Endodermal cell (in vitro differentiated cells): ENCODE measurements around the gene PRSS12. TPM values are rescaled to one million over a fixed set of nuclear protein-coding genes. Genes with fewer than 3 reads are reported as not detected.
"Not testable (repeated sequence)": the region's sequence is repeated elsewhere in the genome, so short reads cannot be mapped to it uniquely, and the experiment has no call there.

Experiments
- DNase-seq: peaks from one replicate; pipeline ENCODE4 v3.0.0-alpha.2; 2017
- H3K27ac ChIP-seq: 2 replicates; pipeline ENCODE4 v1.5.1; 2013; ENCODE audit warnings: mild to moderate bottlenecking, low read depth, low read length, moderate library complexity
- H3K27me3 ChIP-seq: 2 replicates; pipeline ENCODE4 v1.6.1; 2013; ENCODE audit warnings: mild to moderate bottlenecking, low read length, moderate library complexity; ENCODE audit not compliant: insufficient read depth, control insufficient read depth, poor library complexity, severe bottlenecking
- H3K36me3 ChIP-seq: 2 replicates; pipeline ENCODE4 v1.7.0; 2013; ENCODE audit warnings: mild to moderate bottlenecking, low read length, moderate library complexity; ENCODE audit not compliant: control insufficient read depth, insufficient read depth
- H3K4me1 ChIP-seq: one replicate; pipeline ENCODE4 v1.7.0; 2013; ENCODE audit warnings: low read length; ENCODE audit not compliant: control insufficient read depth, insufficient read depth
- H3K4me3 ChIP-seq: 2 replicates; pipeline ENCODE4 v1.5.1; 2013; ENCODE audit warnings: mild to moderate bottlenecking, low read length, moderate library complexity
- H3K9ac ChIP-seq: 2 replicates; pipeline ENCODE4 v1.6.1; 2013; ENCODE audit warnings: mild to moderate bottlenecking, low read length, moderate library complexity; ENCODE audit not compliant: poor library complexity, severe bottlenecking; ENCODE audit errors: extremely low read depth
- H3K9me3 ChIP-seq: 2 replicates; pipeline ENCODE4 v1.6.1; 2013; ENCODE audit warnings: mild to moderate bottlenecking, low read length, moderate library complexity; ENCODE audit not compliant: control insufficient read depth
- H3K27ac Mint-ChIP-seq: 2 replicates; pipeline ENCODE4 v1.8.0; 2020; ENCODE audit warnings: mixed read lengths
- H3K27me3 Mint-ChIP-seq: 2 replicates; pipeline ENCODE4 v1.8.0; 2021; ENCODE audit warnings: mild to moderate bottlenecking, mixed read lengths; ENCODE audit not compliant: insufficient read depth
- H3K36me3 Mint-ChIP-seq: 2 replicates; pipeline ENCODE4 v1.8.0; 2020; ENCODE audit warnings: low read depth, mixed read lengths
- H3K4me1 Mint-ChIP-seq: 2 replicates; pipeline ENCODE4 v1.8.0; 2020; ENCODE audit warnings: mixed read lengths
- H3K4me3 Mint-ChIP-seq: 2 replicates; pipeline ENCODE4 v1.8.0; 2020; ENCODE audit warnings: mild to moderate bottlenecking, moderate library complexity, mixed read lengths
- H3K9me3 Mint-ChIP-seq: 2 replicates; pipeline ENCODE4 v1.8.0; 2020; ENCODE audit warnings: mild to moderate bottlenecking, mixed read lengths
- CTCF ChIP-seq: fragments of 200-600 bp; sonication (generic); conservative IDR thresholded peaks from 2 replicates; pipeline ENCODE4 v1.5.0; 2021; ENCODE audit warnings: antibody characterized with exemption, mild to moderate bottlenecking
- WGBS, 2 experiments: methylation state at CpG; one replicate each; pipeline versions ENCODE4 v1.1.5 to v1.1.7; 2013; ENCODE audit warnings: missing lambda C conversion rate in 2 of 2, mixed read lengths in 1 of 2; ENCODE audit not compliant: insufficient coverage in 1 of 2, insufficient read length in 1 of 2; 5-methylcytosine and 5-hydroxymethylcytosine counted together
- total RNA-seq, 2 donors: library from RNA; stranded (reverse); fragmentation: NEBNext Ultra II Directional in 1 of 2; extraction: Animal tissue kit (Norgen Biotek cat#: 25700) in 1 of 2; gene quantifications; 2 replicates in 1 of 2; 3 replicates in 1 of 2; pipeline ENCODE4 v1.2.1, GENCODE V29; 2021

The PRSS12 gene
- total RNA-seq, 2 donors from 2014 or later: 4.1 to 5.3 TPM

GRCh38 chr4:118270492-118270891, 82.3 kb downstream of the PRSS12 start:
- DNase-seq: no peak
- WGBS, 2 experiments: no CpG with 5 or more reads among the region's 2 CpGs
- Histone ChIP-seq H3K9me3 (no peaks in the 10 kb centered on the region), H3K36me3 (no peaks in the 10 kb centered on the region), H3K27ac (no peak overlapping the region), H3K9ac (no peak overlapping the region), H3K4me3 (no peak overlapping the region), H3K4me1 (no peaks in the 10 kb centered on the region), H3K27me3 (no peaks in the 10 kb centered on the region)
- Mint-ChIP-seq H3K9me3 (peaks cover 4% of the 10 kb centered on the region), H3K4me1 (no peaks in the 10 kb centered on the region), H3K27me3 (peaks cover 1% of the 10 kb centered on the region), H3K36me3 (no peaks in the 10 kb centered on the region), H3K4me3 (no peak overlapping the region), H3K27ac (no peak overlapping the region)
- peak; percentile 80 for TF ChIP-seq CTCF

- Mint-ChIP-seq H3K36me3 (no peaks in the 10 kb centered on the region), H3K4me3 (no peak overlapping the region), H3K27me3 (peaks cover 9% of the 10 kb centered on the region), H3K9me3 (peaks cover 6% of the 10 kb centered on the region), H3K4me1 (no peaks in the 10 kb centered on the region), H3K27ac (no peak overlapping the region)
- Histone ChIP-seq H3K9me3 (no peaks in the 10 kb centered on the region), H3K27ac (no peak overlapping the region), H3K27me3 (no peaks in the 10 kb centered on the region), H3K4me3 (no peak overlapping the region), H3K4me1 (no peaks in the 10 kb centered on the region), H3K36me3 (no peaks in the 10 kb centered on the region), H3K9ac (no peak overlapping the region)
- 80 to 91% methylated on average over 2 to 3 of the region's 3 CpGs for WGBS, 2 experiments
- no peak for TF ChIP-seq CTCF
- no peak for DNase-seq
Measured at GRCh38 chr4:118268780-118269179, 84.0 kb downstream of the PRSS12 start.

- H3K4me3 ChIP-seq, H3K9me3 ChIP-seq, H3K4me1 ChIP-seq, H3K27me3 Mint-ChIP-seq, DNase-seq, H3K36me3 ChIP-seq, H3K27ac Mint-ChIP-seq, H3K27ac ChIP-seq, H3K36me3 Mint-ChIP-seq, H3K9ac ChIP-seq, H3K27me3 ChIP-seq, H3K4me1 Mint-ChIP-seq, H3K9me3 Mint-ChIP-seq: not testable (repeated sequence)
- WGBS, 2 experiments: 95 to 100% methylated on average over 1 to 4 of the region's 4 CpGs
- peak overlapping the region; percentile 52 for H3K4me3 Mint-ChIP-seq
Measured at GRCh38 chr4:118266145-118266496, 86.7 kb downstream of the PRSS12 start.
